HG03442 (cell line): ENCODE measurements around the gene CST3.
"Not testable (repeated sequence)": the region's sequence is repeated elsewhere in the genome, so short reads cannot be mapped to it uniquely, and the experiment has no call there.

Experiments used
- ATAC-seq: cut with Tn5 transposase; IDR thresholded peaks from one replicate; pipeline ENCODE4 v1.9.1; 2021; ENCODE audit warnings: mild to moderate bottlenecking, moderate library complexity; ENCODE audit not compliant: unreplicated experiment

CST3 gene, protein sequence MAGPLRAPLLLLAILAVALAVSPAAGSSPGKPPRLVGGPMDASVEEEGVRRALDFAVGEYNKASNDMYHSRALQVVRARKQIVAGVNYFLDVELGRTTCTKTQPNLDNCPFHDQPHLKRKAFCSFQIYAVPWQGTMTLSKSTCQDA

DNA sequence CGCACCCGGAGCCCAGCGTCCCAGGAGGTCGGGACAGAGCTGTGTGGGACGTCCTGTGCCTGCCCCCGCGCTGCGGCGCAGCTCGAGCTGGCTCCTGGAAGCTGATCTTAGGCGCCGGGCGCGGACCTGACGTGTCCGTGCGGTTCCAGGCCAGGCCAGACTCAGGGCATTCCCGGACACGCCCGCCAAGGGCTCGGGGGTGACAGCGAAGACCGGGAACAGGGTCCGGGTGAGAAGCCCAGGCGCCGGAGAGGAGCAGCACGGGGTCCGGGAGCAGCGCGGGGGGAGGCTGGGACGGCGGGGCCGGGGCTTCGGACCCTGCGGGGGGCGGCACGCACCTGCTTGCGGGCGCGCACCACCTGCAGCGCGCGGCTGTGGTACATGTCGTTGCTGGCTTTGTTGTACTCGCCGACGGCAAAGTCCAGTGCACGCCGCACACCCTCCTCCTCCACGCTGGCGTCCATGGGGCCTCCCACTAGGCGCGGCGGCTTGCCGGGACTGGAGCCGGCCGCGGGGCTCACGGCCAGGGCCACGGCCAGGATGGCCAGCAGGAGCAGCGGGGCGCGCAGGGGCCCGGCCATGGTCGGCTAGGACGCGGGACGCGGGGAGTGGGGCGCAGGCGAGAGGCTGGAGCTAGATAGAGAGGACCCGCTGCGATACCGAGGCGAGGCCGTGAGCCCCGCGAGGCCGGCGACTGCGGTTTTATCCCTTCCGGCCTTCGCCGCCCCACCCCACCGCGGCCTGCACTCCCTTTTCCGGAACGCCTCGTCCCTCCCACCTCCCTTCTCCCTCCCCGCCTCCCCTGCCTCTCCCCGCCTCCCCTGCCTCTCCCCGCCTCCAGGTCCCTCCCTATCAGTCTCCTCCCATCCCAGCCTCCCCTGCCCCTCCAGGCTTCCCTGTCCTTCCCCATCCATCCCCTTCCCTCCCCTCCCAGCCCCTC, at the start of gene CST3:
CST3 (minus strand) TSS at position 674 of the 940 bp plus-strand sequence; CDS start at position 581, 93 bp downstream.
- ATAC-seq, result peak; percentile 70

DNA sequence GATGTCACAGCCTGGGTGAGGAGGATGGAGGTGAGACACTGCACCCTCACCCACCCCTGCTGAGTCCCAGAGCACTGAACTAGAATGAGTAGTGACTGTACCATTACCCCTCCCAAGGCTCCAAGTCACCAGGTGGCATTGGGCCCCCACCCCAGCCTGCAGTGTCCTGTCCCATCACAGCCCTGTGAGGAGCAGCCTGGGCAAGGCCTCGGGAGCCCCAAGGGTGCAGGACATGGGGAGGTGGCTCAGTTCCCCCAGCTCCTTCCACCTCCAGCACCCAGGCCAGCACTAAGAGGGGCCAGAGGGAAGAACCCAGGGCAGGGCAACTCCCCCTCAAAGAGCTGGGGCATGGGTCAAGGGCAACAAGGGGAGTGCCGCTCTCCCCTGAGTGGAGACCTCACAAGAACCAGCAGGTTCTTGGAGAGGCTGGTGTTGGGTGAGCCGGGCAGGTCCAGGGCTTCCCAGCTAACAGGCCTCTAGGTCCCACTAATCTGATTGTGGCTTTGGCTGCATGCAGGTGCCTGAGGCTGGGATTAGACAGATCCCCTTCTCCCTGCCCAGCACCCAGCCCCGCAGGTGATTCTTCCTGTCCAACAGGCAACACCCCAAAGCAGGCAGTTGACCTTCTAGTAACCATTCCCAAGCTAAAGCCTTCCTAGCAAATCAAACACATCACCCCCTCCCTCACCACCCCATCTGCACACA, 48.4 kb upstream of the CST3 start:
- no peak for ATAC-seq

DNA sequence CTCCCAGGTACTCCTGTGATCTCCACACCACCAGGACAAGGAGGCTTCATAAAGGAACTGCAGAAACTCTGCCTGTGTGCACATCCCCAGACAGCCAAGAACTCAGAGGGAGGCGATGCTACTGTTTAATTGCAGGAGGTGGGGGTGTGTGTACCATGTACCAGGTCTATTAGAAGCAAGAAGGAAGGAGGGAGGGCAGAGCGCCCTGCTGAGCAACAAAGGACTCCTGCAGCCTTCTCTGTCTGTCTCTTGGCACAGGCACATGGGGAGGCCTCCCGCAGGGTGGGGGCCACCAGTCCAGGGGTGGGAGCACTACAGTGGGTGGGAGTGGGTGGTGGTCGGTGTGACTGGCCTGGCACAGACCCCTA, 47.8 kb upstream of the CST3 start:
- ATAC-seq, result not testable (repeated sequence)

DNA sequence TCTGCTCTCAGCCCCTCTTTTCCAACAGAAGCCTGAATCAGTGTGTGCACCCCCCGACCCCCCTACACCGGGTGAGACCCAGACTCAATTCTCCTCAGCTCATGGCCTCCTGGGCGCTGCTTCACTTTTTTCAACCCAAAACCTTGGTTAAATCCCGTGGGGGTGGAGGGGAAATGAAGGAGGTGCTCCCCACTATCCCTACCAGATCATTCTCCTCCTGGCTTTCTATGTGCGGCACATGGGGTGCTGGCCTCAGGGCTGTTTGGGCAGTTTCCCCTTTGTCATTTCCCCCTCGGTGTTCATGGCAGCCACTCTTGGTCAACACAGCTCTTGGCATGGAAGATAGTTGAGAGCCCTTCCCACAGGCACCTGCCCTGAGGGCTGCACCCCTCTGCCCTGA, 46.5 kb upstream of the CST3 start:
- ATAC-seq, result no peak

DNA sequence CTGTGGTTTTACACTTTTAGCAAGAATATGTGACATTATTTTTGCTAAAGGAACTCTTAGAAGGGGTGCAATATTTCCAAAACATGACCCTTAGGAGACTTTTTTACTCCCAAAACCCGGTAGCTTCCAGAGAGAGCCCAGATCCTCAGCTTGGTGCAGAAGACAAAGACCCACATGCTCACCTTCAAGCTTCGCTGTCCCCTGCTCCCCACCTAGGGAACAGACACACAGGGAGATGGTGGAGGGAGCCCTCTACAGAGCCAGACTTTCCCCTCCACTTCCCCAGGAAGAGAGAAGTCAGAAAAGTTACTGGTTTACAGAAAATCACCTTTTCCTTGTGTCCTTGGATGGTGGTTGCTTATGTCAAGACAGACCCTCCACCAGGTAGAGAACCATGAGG, 46.1 kb upstream of the CST3 start:
- ATAC-seq, result no peak

DNA sequence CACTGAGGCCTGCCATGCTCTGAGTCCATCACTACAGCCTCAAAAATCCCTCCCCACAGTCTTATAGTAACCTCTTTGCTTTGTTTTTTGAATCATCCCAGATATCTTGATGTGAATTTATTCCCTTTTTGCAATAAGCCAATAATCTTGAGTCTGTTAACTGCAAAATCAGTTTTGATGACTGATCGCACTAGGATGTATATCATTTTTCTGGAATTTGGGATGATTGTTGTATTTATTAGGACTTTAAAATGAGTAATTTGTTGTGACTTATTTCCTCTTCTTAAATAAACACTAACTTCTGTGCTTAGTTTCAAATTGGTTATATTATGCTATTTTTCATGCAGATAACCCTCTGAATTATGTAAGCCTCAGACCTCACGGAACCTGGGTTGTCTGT, 45.5 kb upstream of the CST3 start:
- ATAC-seq, result no peak

DNA sequence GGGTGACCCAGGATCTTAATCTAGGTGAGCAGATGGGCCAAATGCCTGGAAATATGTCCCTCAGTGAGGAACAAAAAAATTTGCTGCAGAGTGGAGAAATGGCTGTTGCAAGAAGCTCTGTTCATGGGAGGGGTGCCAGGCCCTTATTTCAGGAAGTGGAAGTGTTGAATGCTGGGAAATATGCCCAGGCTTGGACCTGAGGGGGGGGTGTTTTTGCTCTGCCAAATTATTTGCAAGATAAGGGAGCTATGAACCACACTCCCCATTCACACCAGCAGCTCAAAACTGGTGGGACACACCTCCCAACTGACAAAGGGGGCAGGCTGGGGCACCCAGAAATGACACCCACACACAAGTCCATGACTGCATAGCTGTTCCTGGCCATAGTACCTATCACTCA, 42.4 kb upstream of the CST3 start:
- no peak for ATAC-seq

DNA sequence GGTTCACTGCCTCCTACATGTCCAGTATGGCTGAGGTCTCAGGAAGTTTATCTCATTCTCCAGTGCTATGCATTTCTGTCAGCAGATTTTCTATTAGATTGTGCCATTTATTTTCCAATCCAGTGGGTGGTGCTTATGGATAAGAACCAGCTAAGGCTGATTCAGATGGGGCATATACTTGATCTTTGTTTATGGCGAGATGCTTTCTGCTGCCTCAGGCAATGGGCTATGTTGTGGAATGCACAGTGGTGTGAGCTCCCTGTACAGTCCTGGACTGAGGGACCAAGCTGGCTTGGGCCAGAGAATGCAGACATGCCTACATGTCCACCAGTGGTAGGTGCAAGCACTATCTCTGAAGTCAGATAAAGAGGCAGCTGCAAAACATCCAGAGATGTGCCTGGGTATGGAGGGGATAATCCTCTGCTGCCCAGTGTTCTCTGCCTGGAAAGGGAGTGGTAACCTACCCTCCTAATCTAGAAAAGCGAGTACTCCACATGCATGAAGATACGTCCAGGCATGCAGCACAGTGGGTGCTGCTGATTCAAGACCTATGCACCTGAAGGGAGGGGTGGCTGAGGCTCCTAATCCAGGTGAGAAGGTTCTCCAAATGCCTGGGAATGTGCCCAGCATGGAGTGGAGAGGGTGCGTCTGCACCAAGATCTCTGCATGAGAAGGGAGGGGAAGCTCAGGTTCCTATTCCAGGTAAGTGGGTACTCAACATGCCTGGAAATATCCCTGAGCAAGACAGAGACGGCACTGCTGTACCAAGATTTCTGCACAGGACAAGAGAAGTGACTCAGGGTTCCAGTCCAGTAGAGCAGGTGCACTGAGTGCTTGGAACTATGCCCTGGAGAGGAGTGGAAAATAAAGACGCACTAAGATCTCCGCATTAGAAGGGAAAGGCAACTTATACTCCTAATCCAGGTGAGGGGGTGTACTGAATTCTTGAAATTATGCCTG, 41.7 kb upstream of the CST3 start:
- ATAC-seq, result no peak

DNA sequence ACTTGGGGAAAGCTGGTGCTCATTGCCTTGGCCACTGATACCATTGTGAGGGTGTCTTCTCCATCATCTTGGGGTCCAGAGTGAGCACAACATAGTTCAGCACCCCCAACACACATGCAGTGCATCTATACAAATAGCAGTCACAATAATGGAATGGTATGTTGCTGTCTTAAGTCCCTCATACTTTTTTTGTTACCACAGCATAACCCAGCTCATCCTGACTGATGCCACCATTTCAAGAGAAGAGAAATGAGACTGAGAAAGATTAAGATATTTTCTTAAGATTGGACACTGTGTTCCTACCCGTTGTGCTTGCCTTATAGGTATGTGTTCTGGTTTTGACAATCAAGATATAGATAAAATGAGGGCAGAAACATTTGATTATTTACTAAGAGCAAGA, 35.5 kb upstream of the CST3 start:
- ATAC-seq, result no peak

DNA sequence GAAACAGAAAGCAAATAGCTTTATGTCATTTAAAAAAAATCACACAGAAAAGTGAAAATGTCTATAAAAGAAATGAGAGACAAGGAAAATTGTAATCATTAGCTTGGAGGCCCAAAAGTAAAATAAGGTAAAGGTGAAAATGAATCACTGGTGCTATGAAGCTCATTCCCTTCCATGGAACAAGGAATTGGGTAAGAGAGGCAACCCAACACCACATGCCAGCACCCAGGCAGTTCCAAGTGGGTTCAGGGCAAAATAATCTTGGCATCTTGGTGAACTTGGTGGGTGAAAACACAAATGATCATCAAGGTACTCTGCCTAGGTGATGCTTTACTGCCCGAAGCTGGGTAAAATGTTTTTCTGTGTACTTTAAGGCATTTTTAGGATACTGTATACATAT, 34.4 kb upstream of the CST3 start:
- ATAC-seq, result no peak

DNA sequence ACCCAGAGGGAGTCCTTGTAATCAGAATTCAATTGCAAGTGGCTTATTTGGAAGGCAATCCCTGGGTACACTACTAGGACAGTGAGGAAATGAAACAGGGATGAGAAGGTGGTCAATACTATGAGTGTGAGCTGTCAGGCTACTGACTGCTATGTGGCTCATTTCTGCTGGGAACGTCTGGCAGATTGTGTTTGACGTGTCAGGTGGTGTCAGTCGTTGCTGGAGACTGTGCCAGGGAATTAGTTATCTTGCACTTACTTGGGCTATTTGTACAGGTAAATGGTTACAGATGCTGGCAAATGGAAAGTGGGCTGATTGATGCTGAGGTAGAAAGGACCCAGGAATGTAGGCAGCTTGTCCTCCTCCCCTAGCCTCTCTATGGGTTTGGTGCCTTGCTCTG, 33.7 kb upstream of the CST3 start:
- no peak for ATAC-seq

DNA sequence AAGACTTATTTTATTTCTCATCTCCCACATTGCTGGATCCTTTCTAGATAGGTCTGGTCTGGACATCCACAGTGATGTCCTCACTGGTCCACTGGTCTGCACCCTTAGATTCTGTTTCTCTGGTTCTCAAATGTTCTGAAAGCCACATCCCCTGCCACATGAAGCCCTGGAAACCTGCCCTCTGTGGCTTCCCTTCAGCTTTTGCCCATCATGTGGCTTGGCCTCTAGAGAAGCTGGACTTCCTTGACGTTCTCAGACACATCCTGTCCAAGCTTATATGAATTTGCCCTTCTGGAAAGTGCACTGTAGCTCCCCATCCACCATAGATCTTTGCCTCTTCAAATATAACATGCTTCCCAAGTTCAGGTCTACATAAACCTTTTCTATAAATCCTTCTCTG, 32.6 kb upstream of the CST3 start:
- ATAC-seq, result no peak

DNA sequence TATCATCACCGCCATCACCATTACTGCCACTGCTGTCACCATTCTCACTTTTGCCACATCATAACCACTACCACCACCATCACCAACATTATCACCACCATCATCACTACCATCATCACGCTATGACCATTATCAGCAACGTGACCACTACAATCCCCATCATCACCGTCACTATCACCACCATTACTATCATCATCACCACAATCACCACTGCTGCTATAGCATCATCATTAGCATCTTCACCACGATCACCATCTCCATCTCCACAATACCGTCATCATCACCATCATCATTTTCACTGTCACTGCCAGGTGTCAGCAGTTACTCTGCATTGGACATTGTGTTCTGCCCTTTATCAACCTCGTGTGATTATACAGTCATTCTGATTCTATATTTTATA, 32.1 kb upstream of the CST3 start:
- ATAC-seq, result no peak

DNA sequence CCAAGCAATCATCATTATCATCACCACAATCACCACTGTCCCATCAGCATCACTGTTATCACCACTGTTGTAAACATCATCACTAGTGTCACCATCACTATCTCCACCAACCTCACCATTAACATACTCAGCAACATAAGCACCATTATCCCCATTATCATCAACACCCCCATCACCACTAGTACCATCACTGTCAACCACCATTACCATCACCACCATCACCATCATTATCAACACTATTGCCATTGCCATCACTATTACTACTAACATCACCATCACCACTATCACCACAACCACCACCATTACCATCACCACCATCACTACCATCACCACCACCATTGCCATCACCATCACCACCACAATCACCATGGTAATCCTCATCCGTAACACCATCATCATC, 31.6 kb upstream of the CST3 start:
- ATAC-seq, result no peak

DNA sequence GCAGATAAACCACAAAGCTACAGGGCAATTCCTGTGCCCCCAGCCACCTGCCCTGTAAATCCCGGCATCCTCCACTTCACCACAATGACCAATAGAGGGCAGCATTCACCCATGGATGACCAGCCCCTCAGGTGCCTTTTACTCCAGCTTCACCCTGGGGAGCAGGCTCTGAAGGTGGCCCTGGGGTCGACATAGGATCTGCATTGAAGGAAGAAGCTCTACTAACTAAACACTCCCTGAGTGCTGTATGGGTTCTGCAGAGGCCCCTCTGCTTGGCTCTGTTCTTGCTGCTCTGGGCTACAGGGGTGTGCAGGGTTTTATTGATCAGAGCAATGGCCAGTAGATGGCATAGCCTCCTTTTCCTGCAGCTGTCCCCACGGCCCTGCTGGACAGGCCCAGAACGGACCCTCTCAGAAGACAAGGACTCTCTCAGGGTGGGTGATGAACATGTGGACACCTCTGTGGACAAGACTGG, 30.8 kb upstream of the CST3 start:
- ATAC-seq, result peak; percentile 70

DNA sequence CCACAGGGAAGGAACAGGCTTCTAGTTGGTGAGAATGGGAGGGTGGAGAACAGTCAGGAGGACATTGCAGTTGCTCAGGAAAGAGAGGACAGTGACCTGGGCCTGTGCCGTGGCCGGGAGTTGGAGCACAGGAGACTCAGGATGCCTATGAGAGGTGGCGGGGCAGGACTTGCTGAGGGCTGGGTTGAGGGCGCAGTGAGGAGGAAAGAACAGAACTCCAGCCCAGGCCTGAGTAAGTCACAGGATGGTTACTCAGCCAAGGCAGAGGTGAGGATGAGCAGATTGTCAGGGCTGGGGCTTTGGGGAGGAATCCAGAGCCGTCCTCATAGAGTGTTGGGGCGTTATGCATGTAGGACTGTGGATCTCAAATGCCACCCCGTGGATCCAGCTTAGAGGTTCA, 29.9 kb upstream of the CST3 start:
- no peak for ATAC-seq

DNA sequence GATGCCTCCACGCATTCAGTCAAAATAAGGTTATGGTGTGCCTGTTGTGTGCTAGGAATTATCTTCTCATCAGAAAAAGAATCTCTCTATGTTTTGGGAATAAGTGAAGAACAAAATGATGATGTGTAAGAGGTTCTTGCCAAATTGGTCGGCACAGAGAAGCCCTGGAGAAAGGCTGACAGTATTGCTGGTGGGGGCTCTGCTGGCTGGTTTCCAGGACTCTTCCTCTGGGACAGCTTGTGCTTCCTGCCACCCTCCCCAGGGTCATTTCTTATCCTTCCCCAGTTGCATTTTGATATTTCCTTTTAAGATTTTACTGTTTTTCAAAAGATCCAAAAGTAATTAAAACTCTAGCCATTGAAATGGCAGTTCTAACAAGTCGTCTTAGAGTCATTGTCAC, 28.9 kb upstream of the CST3 start:
- no peak for ATAC-seq

DNA sequence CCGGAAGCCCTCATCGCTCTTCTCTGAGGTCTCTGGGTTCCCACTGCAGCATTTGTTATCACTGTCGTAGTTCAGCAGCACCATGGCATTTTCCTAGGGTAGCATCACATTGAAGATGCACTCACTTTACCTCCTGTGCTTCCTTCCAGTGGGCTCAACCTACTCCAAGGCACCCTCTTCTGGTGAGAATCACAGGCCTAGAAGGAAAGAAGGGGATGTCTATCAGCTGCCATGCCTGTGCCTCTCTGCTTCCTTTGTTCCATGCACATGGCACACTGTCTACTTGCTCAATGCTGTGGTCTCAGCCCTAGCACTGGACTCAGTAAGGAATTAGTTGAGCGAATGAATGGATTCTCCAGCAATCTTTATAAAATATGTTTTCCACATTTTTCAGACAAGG, 28.4 kb upstream of the CST3 start:
- no peak for ATAC-seq

DNA sequence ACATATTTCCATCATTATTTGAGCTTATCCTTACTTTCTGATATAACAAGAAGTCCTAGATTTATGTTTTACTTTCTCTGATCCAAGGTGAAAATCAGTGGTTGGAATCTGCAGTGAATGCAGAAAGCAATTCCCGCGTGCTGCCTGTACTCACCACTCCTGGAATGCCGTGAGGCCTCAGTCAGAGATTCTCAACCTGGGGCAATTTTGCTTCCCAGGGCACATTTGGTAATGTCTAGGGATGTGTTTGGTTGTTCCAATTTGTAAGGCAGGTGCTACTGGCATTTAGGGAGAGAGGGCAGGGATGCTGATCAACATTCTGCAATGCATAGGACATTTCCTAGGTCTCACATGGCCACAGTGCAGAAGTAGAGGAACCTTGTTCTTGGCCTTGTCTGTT, 27.2 kb upstream of the CST3 start:
- ATAC-seq, result no peak

DNA sequence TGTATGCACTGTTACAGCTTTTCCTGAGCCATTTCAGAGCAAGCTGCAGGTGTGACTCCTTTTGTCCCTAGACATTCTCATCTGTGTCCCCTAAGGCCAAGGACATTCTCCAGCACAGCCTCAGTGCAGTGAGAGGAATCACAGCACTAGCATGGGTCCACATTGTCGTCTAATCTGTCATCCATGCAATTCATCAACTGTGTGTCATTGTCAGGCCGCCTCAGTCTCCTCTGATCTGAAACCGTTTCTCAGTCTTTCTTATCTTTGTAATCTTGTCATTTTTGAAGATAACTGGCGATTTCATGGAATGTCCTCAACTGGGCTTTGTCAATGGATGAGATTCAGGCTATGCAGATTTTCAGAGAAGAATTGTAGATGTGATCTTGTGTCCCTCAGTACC, 26.3 kb upstream of the CST3 start:
- not testable (repeated sequence) for ATAC-seq

DNA sequence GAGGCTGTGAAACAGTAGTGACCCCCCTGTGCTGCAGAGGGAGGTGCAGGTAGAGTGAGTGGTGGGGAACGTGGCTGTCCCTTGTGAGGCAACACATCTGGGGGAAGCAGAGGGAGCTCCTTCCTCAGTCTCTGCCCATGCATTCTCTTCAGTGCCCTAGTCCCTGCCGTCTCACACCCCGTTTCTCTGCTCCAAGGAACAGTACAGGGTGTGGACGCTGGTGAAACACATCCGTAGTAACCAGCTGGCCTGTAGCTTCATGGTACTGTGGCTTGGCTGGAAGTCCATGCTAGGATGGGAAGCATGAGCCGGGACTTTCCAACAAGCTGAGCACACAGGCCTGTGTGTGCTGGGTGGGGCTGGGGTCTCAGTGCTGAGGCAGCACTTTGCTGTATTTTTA, 25.4 kb upstream of the CST3 start:
- ATAC-seq, result no peak
